ENCODE measurements around the gene ARHGAP28. TPM values are rescaled to one million over a fixed set of nuclear protein-coding genes. Genes with fewer than 3 reads are reported as not detected.

ARHGAP28 gene
- total and polyA plus RNA-seq, 12 donors: 0.35 to 5.3 (median 2.2) TPM

DNA sequence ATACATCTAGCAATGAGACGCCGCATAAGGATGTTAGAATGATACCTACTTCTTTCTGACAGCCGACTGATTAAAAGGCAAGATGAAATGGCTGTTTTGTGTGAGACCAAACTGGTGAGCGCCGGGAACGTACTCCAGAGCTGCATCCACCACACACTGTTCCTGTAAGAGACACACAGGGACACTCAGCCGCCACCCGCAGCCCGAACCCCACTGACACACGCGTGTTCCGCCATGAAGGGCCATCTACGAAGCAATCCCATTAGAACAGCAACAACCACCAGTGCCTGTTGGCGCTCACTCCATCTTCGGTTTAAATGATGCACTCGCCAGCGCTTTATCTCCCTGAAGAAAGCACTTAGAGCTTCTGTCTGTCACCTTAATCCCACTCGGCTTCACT lies 225.8 kb downstream of the ARHGAP28 start:
- TF ChIP-seq, protein P1, sequence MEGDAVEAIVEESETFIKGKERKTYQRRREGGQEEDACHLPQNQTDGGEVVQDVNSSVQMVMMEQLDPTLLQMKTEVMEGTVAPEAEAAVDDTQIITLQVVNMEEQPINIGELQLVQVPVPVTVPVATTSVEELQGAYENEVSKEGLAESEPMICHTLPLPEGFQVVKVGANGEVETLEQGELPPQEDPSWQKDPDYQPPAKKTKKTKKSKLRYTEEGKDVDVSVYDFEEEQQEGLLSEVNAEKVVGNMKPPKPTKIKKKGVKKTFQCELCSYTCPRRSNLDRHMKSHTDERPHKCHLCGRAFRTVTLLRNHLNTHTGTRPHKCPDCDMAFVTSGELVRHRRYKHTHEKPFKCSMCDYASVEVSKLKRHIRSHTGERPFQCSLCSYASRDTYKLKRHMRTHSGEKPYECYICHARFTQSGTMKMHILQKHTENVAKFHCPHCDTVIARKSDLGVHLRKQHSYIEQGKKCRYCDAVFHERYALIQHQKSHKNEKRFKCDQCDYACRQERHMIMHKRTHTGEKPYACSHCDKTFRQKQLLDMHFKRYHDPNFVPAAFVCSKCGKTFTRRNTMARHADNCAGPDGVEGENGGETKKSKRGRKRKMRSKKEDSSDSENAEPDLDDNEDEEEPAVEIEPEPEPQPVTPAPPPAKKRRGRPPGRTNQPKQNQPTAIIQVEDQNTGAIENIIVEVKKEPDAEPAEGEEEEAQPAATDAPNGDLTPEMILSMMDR (IDR thresholded peaks at IDR 0.05): no peak
- no peaks in the 10 kb centered on the region for H3K4me1 ChIP-seq
- H3K27me3 ChIP-seq: peaks cover 0 to 8% (median 0%) of the 10 kb centered on the region in 7 donors
- H3K36me3 ChIP-seq: no peaks in the 10 kb centered on the region
- H3K4me3 ChIP-seq: no peak overlapping the region
- no peak for ATAC-seq
- DNase-seq: no peak
- WGBS, 2 donors: 95 to 97% methylated on average over 18 of the region's 18 CpGs
- H3K27ac ChIP-seq: no peak overlapping the region
- H3K9me3 ChIP-seq: peaks cover 0 to 6% (median 0%) of the 10 kb centered on the region in 11 donors
- intact Hi-C loops (cut with DNase I): no loop called here

DNA sequence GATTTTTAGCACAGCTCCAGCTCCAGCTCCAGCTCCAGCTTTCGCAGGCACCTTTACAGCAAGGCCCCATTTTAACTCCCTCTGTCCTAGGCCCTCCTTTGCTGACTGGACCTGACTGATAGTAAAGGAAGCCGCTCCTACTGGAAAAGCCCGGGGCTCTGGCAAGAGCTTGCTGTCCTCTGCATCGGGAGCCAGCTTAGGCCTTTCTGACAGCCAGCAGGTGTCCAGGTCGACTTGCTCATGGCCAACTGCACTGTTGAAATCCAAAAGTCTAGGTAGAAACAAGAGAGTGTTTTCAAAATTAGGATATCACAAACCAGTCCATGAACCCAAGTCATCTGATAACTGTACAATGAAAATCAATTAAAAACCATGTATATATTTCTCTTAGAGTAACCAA lies 227.0 kb downstream of the ARHGAP28 start:
- intact Hi-C loops (cut with DNase I): no loop called here
- WGBS, 2 donors: 86 to 89% methylated on average over 5 of the region's 5 CpGs
- Histone ChIP-seq H3K27ac (no peak overlapping the region), H3K27me3 (peaks cover 0 to 8% (median 0%) of the 10 kb centered on the region in 7 donors), H3K9me3 (peaks cover 0 to 7% (median 0%) of the 10 kb centered on the region in 11 donors), H3K4me3 (no peak overlapping the region), H3K36me3 (no peaks in the 10 kb centered on the region), H3K4me1 (no peaks in the 10 kb centered on the region)
- no peak for DNase-seq
- TF ChIP-seq, protein P1 (IDR thresholded peaks at IDR 0.05): no peak
- no peak for ATAC-seq

DNA sequence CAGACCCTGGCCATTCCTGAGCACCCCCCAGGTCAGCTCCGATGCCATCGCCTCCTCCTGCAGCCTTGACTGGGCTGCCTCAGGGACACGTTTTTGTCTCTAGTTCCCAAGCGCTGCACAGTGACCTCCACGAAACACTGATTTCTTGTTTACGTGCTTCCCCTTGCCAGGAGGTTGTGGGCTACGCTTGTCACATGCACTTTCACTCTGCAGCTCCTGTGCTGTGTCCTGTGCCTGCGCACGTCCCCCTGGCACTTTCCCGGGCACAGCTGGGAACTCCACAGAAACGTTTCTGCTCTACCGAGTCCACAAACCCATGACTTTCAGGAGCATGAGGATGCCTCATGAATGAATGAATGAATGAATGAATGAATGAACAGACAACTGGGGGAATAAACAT lies 227.5 kb downstream of the ARHGAP28 start:
- WGBS, 2 donors: 93 to 95% methylated on average over 12 of the region's 12 CpGs
- TF ChIP-seq, protein P1 (IDR thresholded peaks at IDR 0.05): no peak
- Histone ChIP-seq H3K27ac (no peak overlapping the region), H3K4me3 (no peak overlapping the region), H3K27me3 (peaks cover 0 to 8% (median 0%) of the 10 kb centered on the region in 7 donors), H3K4me1 (no peaks in the 10 kb centered on the region), H3K9me3 (peaks cover 0 to 7% (median 0%) of the 10 kb centered on the region in 11 donors), H3K36me3 (no peaks in the 10 kb centered on the region)
- DNase-seq (no peak), ATAC-seq (no peak)
- intact Hi-C loops (cut with DNase I): no loop called here

DNA sequence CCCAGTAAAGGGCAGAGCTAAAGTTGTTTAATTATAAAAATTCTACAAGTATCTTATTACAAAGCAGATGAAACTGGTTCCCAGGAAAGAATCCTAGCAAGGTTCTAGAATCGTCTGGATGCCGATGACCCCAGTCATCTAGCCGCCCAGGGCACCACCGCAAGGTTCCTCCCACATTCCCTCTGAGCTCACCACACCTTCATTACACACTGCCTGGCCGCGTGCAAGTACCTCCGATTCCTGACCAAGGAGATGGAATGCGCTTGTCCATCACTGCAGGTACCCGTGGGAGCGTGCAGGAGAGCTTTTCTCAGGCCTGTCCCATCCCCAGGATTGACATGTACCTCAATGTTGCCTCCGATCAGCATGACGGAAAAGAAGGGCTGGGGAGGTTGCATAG lies 229.6 kb downstream of the ARHGAP28 start:
- Histone ChIP-seq H3K4me3 (no peak overlapping the region), H3K27ac (no peak overlapping the region), H3K27me3 (peaks cover 0 to 8% (median 0%) of the 10 kb centered on the region in 7 donors), H3K4me1 (no peaks in the 10 kb centered on the region), H3K9me3 (peaks cover 0 to 7% (median 0%) of the 10 kb centered on the region in 11 donors), H3K36me3 (no peaks in the 10 kb centered on the region)
- TF ChIP-seq, protein P1 (IDR thresholded peaks at IDR 0.05): no peak
- ATAC-seq (no peak), DNase-seq (no peak)
- intact Hi-C loops (cut with DNase I): no loop called here
- 84 to 92% methylated on average over 12 of the region's 12 CpGs for WGBS, 2 donors
